Central memory CD4-positive, alpha-beta T cell (primary cell): ENCODE data around the gene MIR17HG.
"Not testable (repeated sequence)": the region's sequence is repeated elsewhere in the genome, so short reads cannot be mapped to it uniquely, and the experiment has no call there.

ENCODE experiments used
- DNase-seq: peaks from one replicate; pipeline ENCODE4 v3.0.0; 2022

The MIR17HG gene

GRCh38 chr13:91347996-91348905 is 764 bp downstream of the MIR17HG start:
- DNase-seq = peak; percentile 71

DNA sequence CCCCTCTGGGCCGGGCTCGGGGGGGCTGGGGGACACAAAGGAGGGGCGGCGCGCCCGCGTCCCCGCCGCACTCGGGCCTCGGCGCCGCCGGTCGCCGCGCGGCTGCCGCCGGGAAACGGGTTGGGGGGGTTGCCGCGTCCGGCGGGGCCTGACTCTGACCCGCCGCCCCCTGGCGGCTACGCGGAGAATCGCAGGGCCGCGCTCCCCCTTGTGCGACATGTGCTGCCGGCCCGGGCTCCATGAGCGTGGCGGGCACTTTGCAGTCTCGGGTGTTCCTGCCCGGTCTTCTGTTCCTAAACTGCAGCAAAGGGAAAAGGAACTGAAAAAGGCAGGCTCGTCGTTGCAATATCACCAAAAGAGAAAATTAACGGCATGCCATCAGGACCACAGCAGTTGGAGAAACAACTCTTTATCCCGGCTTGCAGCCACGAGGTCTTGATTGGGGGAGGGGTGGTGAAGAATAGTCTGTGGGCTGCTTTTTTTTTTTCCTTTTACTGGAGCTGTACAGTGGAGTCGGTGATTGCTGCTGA is 1.5 kb downstream of the MIR17HG start:
- DNase-seq = peak; percentile 88

DNA sequence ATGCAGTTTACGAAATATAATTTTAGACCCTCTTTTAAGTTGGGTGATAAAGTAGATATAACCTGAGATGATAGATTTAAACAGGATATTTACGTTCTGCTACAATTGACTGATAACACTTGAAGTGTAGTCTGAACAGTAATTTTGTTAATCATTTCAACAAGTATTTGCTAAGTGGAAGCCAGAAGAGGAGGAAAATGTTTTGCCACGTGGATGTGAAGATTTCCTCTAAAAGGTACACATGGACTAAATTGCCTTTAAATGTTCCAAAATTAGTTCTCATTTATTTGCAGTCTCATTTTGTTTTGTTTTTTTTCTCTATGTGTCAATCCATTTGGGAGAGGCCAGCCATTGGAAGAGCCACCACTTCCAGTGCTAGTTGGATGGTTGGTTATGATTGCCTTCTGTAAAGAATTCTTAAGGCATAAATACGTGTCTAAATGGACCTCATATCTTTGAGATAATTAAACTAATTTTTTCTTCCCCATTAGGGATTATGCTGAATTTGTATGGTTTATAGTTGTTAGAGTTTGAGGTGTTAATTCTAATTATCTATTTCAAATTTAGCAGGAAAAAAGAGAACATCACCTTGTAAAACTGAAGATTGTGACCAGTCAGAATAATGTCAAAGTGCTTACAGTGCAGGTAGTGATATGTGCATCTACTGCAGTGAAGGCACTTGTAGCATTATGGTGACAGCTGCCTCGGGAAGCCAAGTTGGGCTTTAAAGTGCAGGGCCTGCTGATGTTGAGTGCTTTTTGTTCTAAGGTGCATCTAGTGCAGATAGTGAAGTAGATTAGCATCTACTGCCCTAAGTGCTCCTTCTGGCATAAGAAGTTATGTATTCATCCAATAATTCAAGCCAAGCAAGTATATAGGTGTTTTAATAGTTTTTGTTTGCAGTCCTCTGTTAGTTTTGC is 2.8 kb downstream of the MIR17HG start:
- DNase-seq = no peak

DNA sequence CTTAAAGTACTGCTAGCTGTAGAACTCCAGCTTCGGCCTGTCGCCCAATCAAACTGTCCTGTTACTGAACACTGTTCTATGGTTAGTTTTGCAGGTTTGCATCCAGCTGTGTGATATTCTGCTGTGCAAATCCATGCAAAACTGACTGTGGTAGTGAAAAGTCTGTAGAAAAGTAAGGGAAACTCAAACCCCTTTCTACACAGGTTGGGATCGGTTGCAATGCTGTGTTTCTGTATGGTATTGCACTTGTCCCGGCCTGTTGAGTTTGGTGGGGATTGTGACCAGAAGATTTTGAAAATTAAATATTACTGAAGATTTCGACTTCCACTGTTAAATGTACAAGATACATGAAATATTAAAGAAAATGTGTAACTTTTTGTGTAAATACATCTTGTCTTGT is 3.6 kb downstream of the MIR17HG start:
- DNase-seq = no peak

DNA sequence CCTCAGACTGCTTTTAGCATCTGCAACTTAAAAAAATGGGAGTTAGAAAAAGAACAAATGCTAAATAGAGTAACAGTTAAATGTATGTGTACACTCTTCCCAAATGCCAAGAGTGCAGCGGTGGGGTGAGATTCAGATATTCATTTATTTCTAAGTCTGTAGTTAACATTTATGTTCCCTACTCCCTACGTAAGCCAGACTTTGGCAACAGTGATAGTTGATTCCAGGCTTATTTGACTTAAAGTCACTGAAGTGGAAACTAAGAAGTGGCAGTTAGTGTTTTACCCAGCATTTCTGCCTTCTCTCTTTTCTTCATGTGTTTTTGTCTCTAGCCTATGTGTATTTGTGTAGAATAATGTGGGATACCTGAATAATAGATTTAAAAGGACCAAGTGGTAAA is 4.5 kb downstream of the MIR17HG start:
- DNase-seq = no peak

DNA sequence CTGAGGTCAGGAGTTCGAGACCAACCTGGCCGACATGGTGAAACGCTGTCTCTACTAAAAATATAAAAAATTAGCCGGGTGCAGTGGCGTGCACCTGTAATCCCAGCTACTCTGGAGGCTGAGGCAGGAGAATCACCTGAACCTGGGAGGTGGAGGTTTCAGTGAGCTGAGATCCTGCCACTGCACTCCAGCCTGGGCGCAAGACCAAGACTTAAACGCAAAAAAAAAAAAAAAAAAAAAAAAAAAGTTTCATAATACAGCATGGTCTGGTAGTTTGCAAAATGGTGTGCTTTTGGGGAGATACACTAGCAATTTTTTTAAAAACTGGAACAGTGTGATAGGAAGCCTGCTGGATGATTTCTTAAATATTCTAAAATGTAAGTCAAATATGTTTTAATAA is 5.4 kb downstream of the MIR17HG start:
- DNase-seq = not testable (repeated sequence)

GRCh38 chr13:91353494-91353893 is 6.0 kb downstream of the MIR17HG start:
- DNase-seq = no peak

- no peak for DNase-seq
Observed at GRCh38 chr13:91355099-91355825, 7.8 kb downstream of the MIR17HG start.

- DNase-seq = no peak
Observed at GRCh38 chr13:91355826-91356710, 8.6 kb downstream of the MIR17HG start.

DNA sequence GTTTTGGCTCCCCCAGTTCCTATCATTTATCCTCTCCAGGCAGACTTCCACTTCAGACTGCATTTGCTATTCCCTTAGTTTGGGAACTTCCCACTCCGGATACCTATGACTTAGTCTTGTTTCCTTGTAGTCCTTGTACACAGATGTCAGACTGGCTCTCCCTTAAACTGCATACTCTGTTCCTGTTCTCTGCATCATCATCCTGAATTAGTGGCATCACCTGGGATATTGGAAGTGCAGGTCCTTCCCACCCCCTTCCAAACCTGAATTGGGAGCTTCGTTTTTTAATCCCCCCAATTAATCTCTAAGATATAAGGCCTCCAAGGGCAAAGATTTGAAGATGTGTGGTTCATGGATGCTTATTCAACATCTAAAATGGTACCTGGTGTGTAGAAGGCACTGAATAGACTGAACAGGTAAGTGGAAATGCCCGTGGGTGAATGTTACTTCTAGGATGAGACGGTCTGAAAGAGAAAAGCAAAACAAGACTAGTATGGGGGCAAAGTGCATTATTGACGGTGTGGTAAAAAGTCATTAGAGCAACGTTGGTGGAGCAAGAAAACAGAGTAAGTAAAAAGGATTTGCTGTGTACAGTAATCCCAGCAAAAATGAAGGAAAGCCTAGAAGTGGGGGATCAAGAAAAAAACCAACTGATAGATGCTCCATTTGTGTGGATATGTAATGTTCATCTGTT is 9.6 kb downstream of the MIR17HG start:
- DNase-seq = no peak

GRCh38 chr13:91357613-91358386 is 10.3 kb downstream of the MIR17HG start:
- DNase-seq = no peak

DNA sequence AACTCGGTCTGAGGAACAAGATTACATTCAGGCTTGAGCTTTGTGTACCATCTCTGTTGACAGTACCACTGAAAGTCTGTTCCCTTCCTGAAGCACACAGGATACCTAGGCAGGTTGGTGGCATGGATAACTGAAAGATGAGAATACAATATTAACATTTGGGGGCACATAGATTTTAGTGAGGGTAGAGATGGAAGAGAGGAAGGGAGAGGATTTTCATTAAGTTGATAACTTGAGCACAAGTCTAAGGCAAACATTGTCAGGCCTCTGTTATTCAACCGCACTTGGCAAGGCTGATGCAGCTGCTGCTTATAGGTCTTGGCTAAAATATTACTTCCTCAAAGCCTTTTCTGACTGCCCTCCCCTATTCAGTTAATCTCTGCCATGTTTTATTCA is 10.9 kb downstream of the MIR17HG start:
- no peak for DNase-seq

GRCh38 chr13:91359111-91359510 is 11.6 kb downstream of the MIR17HG start:
- no peak for DNase-seq

DNA sequence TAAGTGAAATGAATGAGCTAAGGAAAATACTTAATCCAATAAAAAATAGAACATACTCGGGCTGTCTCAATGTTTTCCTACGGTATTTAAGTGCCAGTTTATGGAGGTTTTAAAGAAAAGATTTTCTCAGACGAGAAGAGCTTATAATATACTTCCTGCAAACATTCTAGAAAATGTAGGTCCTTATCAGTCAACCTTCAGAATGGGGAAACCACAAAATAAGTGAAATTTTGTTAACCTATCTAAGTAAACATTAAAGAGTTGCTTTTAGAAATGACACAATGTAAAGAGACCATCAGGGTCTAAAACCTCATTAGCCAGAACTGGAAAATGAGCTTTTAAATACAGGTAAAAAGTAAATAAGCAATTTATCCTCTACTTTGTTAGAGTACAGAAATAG is 12.1 kb downstream of the MIR17HG start:
- no peak for DNase-seq

DNA sequence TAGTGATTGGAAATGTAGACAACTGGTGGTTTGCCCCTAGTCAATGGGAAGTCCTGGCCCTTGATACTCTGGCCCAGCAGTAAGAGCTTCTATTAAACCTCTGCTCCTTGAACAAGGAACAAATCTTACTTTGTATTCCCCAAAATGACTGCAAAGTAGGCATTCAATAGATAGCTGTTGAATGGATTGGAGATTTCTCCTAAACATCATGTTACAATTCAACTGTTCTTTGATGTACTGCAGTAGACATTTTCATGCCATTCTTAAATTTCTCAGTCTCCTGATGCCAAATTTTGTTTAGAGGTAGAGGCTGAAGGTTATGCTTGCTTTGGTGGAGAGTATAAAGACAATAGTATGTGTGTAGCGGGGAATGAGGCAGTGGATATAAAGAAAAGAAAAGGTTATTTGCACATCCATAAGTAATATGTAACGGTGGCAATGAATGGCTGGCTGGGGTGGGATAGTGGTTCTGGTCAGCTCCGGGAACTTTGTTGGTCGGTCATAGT is 12.8 kb downstream of the MIR17HG start:
- no peak for DNase-seq

- no peak for DNase-seq
Observed at GRCh38 chr13:91361755-91362271, 14.3 kb downstream of the MIR17HG start.

GRCh38 chr13:91362908-91363307 is 15.4 kb downstream of the MIR17HG start:
- DNase-seq = no peak

GRCh38 chr13:91368101-91368500 is 20.6 kb downstream of the MIR17HG start:
- DNase-seq = no peak

- no peak for DNase-seq
Observed at GRCh38 chr13:91368676-91369440, 21.4 kb downstream of the MIR17HG start.
